Mucosa of stomach (tissue), 1 donor: ENCODE measurements around the gene PHACTR1.

Source experiments
- H3K27me3 ChIP-seq: one replicate; pipeline ENCODE4 v1.7.0; 2013; ENCODE audit warnings: mild to moderate bottlenecking, low read length; ENCODE audit not compliant: control insufficient read depth, insufficient read depth
- H3K36me3 ChIP-seq: one replicate; pipeline ENCODE4 v1.7.0; 2013; ENCODE audit warnings: low read length; ENCODE audit not compliant: control insufficient read depth, insufficient read depth
- H3K4me1 ChIP-seq: one replicate; pipeline ENCODE4 v1.7.0; 2013; ENCODE audit warnings: mild to moderate bottlenecking, low read length; ENCODE audit not compliant: control insufficient read depth, insufficient read depth
- H3K4me3 ChIP-seq: one replicate; pipeline ENCODE4 v1.7.0; 2013; ENCODE audit warnings: low read length
- H3K9ac ChIP-seq: one replicate; pipeline ENCODE4 v1.7.0; 2013; ENCODE audit warnings: mild to moderate bottlenecking, low read length, moderate library complexity
- H3K9me3 ChIP-seq: one replicate; pipeline ENCODE4 v1.7.0; 2013; ENCODE audit warnings: mild to moderate bottlenecking, low read length, moderate library complexity; ENCODE audit not compliant: control insufficient read depth
- donor health status: Pancreatic carcinoma.

The PHACTR1 gene

DNA sequence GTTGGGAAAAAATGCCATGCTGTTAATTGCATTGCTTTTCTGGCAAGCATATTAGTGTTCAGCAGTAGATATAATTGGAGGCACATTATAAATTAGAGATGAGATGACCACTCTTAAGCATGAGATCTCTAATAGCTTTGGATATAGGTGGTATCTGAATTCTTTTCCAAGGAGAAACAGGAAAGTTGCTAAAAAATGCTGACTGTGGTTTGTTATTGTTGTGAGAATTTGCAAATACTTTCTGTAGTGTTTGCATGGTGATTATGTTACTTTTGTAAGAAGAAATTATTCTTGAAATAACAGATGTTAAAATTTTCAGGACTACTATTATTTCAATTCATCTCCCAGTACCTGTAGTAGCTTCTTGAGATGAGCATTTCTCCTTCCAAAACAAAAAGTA lies 386.6 kb downstream of the PHACTR1 start:
- H3K36me3 ChIP-seq = no peaks in the 10 kb centered on the region
- H3K9ac ChIP-seq = no peak overlapping the region
- H3K4me1 ChIP-seq = no peaks in the 10 kb centered on the region
- no peaks in the 10 kb centered on the region for H3K9me3 ChIP-seq
- no peaks in the 10 kb centered on the region for H3K27me3 ChIP-seq
- no peak overlapping the region for H3K4me3 ChIP-seq

DNA sequence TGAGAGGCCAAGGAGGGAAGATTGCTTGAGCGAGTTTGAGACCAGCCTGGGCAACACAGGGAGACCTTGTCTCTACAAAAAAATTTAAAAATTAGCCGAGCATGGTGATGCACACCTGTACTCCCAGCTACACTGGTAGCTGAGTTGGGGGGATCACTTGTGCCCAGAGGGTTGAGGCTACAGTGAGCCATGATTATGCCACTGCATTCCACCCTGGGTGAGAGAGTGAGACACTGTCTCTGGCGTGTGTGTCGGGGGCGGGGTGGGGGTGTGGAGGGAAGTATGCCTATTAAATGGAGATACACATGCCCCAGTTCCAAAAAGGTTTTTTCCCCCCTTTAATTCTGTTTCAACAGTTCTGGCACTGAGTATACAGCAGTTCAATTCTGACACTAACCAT lies 388.6 kb downstream of the PHACTR1 start:
- Histone ChIP-seq H3K4me3 (no peak overlapping the region), H3K36me3 (no peaks in the 10 kb centered on the region), H3K9me3 (no peaks in the 10 kb centered on the region), H3K9ac (no peak overlapping the region), H3K27me3 (no peaks in the 10 kb centered on the region), H3K4me1 (no peaks in the 10 kb centered on the region)

DNA sequence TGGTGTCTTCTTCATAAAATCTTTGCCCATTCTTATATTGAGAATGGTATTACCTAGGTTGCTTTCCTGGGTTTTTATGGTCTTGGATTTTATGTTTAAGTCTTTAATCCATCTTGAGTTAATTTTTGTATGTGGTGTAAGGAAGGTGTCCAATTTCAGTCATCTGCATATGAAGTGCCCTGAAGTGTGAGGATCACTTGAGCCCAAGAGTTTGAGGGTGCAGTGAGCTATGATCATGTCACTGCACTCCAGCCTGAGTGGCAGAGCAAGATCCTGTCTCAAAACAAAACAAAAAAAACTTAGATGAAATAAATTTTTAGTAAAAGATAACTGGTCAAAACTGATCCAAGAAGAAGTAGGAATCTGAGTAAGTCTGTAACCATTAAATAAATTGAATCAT lies 396.4 kb downstream of the PHACTR1 start:
- no peaks in the 10 kb centered on the region for H3K9me3 ChIP-seq
- no peaks in the 10 kb centered on the region for H3K36me3 ChIP-seq
- H3K9ac ChIP-seq = no peak overlapping the region
- H3K27me3 ChIP-seq = no peaks in the 10 kb centered on the region
- no peak overlapping the region for H3K4me3 ChIP-seq
- H3K4me1 ChIP-seq = no peaks in the 10 kb centered on the region

DNA sequence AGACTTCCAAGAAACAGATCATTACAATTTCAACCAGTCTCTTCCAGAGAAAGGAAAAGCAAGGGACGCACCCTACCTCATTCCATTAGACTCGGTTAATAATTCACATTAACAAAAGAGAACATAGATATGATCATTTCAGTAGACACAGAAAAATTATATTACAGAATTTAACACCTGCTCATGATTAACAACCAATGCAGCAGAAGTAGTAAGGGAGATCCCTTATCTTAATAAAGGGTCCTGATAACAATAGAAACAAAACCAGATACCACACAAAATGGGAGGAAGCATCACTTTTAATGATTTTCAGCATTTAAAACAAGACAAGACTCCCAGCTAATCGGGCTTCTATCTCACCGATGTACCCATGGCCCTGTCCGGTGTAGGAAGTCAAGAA lies 396.8 kb downstream of the PHACTR1 start:
- Histone ChIP-seq H3K9ac (no peak overlapping the region), H3K9me3 (no peaks in the 10 kb centered on the region), H3K4me3 (no peak overlapping the region), H3K4me1 (no peaks in the 10 kb centered on the region), H3K27me3 (no peaks in the 10 kb centered on the region), H3K36me3 (no peaks in the 10 kb centered on the region)

DNA sequence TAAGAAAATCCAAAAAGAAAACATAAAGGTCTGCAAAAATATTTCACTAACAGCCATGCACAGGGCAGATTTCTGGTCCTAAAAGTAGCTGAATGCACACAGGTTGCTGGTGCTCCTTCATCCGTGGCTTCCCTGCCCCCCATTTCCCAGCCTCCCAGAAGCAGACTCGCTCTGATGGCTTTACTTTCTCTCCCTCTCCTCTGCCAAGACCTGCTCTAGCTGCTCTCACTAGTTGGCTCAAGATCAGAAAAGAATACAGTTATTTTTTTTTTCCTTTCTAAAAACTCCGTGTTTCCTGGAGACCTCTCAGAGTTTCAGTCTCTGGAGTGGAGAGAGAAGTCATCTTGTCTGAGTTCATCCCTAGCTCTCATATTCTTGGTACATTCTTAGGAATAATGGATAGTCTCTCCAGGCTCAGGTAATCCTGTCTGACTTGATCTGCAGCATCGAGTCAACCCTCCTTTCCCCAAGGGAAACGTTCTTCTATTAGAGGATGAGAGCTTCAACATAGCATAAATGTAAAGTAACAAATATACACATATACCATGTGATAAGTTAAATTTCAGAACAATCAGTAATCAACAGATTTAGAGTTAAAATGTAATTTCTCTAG lies 397.5 kb downstream of the PHACTR1 start:
- Histone ChIP-seq H3K4me3 (no peak overlapping the region), H3K9me3 (no peaks in the 10 kb centered on the region), H3K4me1 (no peaks in the 10 kb centered on the region), H3K36me3 (no peaks in the 10 kb centered on the region), H3K27me3 (no peaks in the 10 kb centered on the region), H3K9ac (no peak overlapping the region)

DNA sequence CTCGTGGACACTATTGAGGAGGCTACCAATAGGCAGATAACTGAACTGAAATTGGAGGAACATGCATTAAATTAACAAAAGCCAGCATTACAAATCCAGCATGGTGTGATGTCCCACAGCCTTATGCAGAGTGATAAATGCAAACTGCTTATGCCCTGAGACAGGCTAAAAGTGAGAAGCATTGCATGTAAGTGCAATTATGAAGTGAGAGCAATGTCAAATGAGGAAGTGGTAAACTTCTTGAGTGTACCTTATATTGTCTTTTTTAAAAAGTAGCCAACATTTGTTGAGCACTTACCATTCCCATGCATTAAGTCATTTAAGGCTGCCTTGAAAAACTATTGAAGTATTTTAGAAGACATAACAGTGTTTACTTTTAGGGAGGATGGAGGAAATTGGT lies 399.6 kb downstream of the PHACTR1 start:
- no peaks in the 10 kb centered on the region for H3K36me3 ChIP-seq
- H3K4me3 ChIP-seq = no peak overlapping the region
- no peak overlapping the region for H3K9ac ChIP-seq
- H3K27me3 ChIP-seq = no peaks in the 10 kb centered on the region
- no peaks in the 10 kb centered on the region for H3K9me3 ChIP-seq
- H3K4me1 ChIP-seq = no peaks in the 10 kb centered on the region

DNA sequence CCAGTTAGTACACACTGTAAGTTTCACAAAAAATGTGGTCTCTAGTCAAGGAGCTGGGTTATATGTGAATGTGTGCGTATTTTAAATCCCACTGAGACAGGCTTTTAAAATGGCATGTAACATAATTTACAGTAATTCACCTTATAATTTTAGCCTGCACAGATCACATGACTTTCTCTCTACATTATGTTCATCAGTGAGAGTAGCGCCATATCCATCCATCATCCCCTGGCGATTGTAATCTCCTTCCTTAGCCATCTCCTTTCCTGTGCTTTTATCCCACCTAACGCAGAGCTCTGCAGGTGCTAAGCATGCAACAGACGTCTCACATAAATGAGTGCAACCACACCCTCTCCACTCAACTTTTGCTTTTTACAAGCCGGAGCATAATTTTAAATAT lies 401.0 kb downstream of the PHACTR1 start:
- Histone ChIP-seq H3K27me3 (no peaks in the 10 kb centered on the region), H3K9me3 (no peaks in the 10 kb centered on the region), H3K9ac (no peak overlapping the region), H3K4me3 (no peak overlapping the region), H3K36me3 (no peaks in the 10 kb centered on the region), H3K4me1 (no peaks in the 10 kb centered on the region)

DNA sequence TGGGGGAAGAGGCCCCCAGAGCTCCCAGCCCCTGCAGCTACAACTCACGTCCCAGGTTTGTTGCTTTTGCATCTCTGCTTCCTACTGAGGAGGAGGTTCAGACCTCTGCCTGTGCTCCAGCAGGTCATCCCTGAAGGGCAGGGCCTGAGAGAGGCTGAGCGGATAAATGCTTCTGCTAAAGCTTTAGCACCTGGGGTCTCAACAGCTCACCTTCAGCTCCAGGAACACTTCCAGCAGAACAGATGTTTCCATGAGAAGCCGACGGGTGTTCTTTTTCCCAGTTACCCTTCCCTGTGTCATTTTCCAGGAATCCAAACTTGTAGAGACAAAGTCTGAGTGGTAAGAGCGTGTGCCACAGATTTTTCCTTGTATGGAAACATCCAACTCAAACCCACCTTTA lies 403.0 kb downstream of the PHACTR1 start:
- Histone ChIP-seq H3K9ac (no peak overlapping the region), H3K27me3 (no peaks in the 10 kb centered on the region), H3K4me3 (no peak overlapping the region), H3K36me3 (no peaks in the 10 kb centered on the region), H3K9me3 (no peaks in the 10 kb centered on the region), H3K4me1 (no peaks in the 10 kb centered on the region)

DNA sequence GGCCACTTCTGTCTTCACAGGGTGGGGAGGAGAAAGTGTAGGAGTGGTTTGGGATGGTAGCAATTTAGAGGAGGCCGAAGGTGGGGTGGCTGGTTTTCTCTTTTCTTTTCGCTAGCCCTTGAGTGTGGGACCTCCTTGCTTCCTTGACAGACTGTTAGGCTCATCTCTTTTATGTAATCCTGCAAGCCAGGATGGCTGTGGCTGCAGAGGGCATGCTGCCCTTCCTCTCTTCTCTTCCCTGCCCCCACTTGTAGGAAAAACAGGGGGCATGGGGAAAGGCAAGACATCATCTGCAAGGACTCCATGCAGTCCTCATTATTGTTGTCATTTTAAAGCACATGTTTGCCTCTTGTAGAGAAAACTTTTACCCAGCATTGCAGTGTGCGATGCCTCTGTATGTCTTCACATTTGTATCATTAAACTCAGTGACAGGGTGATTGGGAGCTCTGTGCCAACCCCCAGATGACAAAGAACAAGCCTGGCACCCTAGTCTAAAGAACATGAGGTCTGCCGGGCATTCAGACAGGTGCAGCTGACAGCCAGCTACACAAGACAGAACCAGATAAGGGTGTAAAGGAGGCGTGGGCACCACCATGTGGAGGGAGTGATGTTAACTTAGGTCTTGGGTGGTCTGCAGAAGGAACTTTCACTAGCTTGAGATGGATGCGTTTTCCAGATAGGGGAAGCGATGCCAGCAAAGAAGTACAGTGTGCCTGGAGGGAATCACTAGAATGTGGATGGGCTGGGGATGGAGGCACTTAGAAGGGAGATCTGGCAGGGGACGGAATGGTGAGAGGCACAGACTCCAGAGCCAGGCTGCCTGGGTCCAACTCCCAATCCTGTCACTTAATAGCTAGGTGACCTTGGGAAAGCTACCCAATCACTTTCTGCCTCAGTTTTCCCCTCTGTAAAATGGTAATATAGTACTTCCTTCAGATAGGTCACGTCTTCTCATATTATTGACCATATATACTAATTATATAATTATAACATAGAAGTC lies 404.2 kb downstream of the PHACTR1 start:
- Histone ChIP-seq H3K4me3 (no peak overlapping the region), H3K9ac (no peak overlapping the region), H3K36me3 (no peaks in the 10 kb centered on the region), H3K9me3 (no peaks in the 10 kb centered on the region), H3K4me1 (no peaks in the 10 kb centered on the region), H3K27me3 (no peaks in the 10 kb centered on the region)

DNA sequence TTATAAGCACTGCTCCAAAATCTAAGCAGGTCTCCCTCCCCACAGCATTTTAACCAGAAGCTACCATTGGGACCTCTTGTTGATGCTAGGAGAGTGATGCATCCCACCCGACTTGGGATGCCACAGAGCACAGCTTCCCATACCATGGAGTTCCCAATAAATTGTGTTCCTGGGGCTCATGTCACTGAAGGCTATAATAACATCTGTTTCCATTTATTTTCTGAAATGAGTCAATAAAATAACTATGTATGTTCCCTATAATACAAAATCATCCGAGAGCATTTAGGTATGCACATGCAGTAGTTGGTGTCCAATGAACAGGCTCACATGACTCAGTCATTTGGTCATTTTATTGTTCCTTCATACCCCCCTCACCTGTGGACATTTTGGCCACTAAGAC lies 407.6 kb downstream of the PHACTR1 start:
- Histone ChIP-seq H3K4me1 (no peaks in the 10 kb centered on the region), H3K4me3 (no peak overlapping the region), H3K9ac (no peak overlapping the region), H3K27me3 (no peaks in the 10 kb centered on the region), H3K9me3 (no peaks in the 10 kb centered on the region), H3K36me3 (no peaks in the 10 kb centered on the region)

DNA sequence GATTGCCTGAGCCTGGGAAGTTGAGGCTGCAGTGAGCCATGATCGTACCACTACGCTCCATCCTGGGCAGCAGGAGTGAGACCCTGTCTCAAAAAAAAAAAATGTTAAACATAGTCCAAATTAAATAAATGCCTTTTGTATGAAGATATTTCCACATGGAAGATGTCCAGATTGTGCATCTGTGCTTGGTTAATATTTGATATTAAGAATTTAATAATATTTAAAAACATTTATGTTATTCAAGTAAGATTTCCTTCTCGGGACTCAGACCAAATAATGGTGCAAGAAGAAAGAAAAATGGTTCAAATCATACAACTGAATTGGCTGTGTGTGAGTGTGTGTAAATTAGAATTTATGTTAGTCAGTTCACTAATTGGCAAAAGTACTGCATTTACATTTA lies 409.3 kb downstream of the PHACTR1 start:
- Histone ChIP-seq H3K9ac (no peak overlapping the region), H3K9me3 (no peaks in the 10 kb centered on the region), H3K4me1 (no peaks in the 10 kb centered on the region), H3K36me3 (no peaks in the 10 kb centered on the region), H3K27me3 (no peaks in the 10 kb centered on the region), H3K4me3 (no peak overlapping the region)

DNA sequence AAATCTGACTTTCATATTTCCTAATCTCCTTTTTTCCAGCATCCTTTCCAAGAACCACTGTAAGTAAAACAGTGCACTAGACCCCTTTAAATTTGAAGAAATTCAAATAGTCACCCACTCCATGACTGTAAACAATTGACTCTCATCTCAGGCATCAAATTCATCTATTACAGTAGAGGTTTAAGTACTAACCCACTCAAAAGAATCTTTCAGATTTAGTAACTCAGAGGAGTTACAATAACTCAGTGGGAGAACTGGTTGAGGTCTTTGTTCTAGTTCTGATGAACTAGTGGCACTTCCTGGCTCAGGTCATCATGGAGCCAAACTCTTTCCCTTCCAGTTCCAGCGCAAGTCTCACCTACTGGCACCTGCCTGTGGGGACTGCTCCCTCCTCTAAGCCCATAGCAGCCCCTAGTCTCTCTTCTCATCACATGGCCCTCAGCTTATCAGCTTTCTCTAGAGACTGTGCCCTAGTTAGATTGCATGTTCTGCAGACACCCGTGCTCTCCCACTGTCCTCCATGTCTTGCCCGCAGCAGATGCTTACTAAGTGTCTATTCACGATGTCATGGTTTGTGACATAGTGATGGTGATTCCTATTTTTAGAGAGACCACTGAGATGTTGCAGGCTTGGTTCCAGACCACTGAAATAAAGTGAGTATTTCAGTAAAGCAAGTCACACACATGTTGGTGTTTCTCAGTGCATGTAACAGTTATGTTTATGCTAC lies 415.5 kb downstream of the PHACTR1 start:
- H3K4me3 ChIP-seq = no peak overlapping the region
- no peaks in the 10 kb centered on the region for H3K36me3 ChIP-seq
- no peaks in the 10 kb centered on the region for H3K4me1 ChIP-seq
- no peaks in the 10 kb centered on the region for H3K9me3 ChIP-seq
- no peak overlapping the region for H3K9ac ChIP-seq
- no peaks in the 10 kb centered on the region for H3K27me3 ChIP-seq
